ENCODE data around the gene CLSTN3. TPM values are rescaled to one million over a fixed set of nuclear protein-coding genes. Genes with fewer than 3 reads are reported as not detected.
A peak's percentile ranks its signal among the peaks of the same experiment; 100 is the strongest.

The CLSTN3 gene
- total and polyA plus RNA-seq, 2 of the 13 experiments (the other 11 are each of a cell fraction or from before 2014, with no cell fraction given): 26.2 to 94.1 TPM

- no peak for TF ChIP-seq ZBTB4 (CRISPR knock-in tag; IDR thresholded peaks at IDR 0.05; ENCODE audit: borderline replicate concordance)
Observed at GRCh38 chr12:7116916-7117315, 13.3 kb upstream of the CLSTN3 start (continued).

- Histone ChIP-seq H3K9ac (ENCODE audit: insufficient read depth, low read depth, low read length) (no peak overlapping the region), H2AFZ (ENCODE audit: low read length) (no peak overlapping the region), H3K4me1 (ENCODE audit: insufficient read depth, low read length) (peaks cover 30% of the 10 kb centered on the region), H3K79me2 (ENCODE audit: insufficient read depth, low read length) (no peaks in the 10 kb centered on the region), H3K4me2 (ENCODE audit: low read depth, low read length) (no peak overlapping the region), H3K36me3 (replicated peaks in 1 of 2; ENCODE audit: control insufficient read depth in 1 of 2, insufficient read depth in 2 of 2, low read length in 2 of 2) (peaks cover 5 to 8% of the 10 kb centered on the region in 2 experiments; a peak in 3 of 5 replicates), H3K9me3 (ENCODE audit: low read length) (no peaks in the 10 kb centered on the region), H4K20me1 (ENCODE audit: insufficient read depth, low read length) (no peaks in the 10 kb centered on the region), H3K4me3 (replicated peaks in 1 of 3; ENCODE audit: insufficient read depth in 1 of 3, low read depth in 2 of 3, low read length in 3 of 3) (no peak overlapping the region), H3K27me3 (ENCODE audit: control insufficient read depth in 1 of 2, insufficient read depth in 2 of 2, low read length in 2 of 2) (no peaks in the 10 kb centered on the region), H3K27ac (ENCODE audit: extremely low read length, insufficient read depth, low read length) (no peak overlapping the region)
- WGBS (ENCODE audit: low lambda C conversion rate): 51% methylated on average over 3 of the region's 3 CpGs
- FAIRE-seq (no peak), ATAC-seq (no peak), DNase-seq (ENCODE audit: low spot score) (no peak)
- in situ Hi-C loops (cut with HindIII; ENCODE audit: extremely low pct_ligation_motif_present, low pct_unique_long_range_greater_than_20kb) (loop anchor here (10.0 kb wide), 2 partner anchors 53 to 173 kb away; partner anchors contain the start of genes C12orf57, C1S and RNU7-1), intact Hi-C loops (cut with micrococcal nuclease; ENCODE audit: unreplicated experiment) (no loop called here)
- CTCF ChIA-PET (ENCODE audit: low intra/inter-chr PET ratio, low total read pairs): no interaction called here
- no TSS peak for BruUV-seq (replicated peaks)
- TF ChIP-seq HOXA3 (CRISPR knock-in tag; IDR thresholded peaks at IDR 0.05) (0 out of 2 replicates have a peak, but pooled peaks have one; percentile 9), RFX1 (IDR thresholded peaks at IDR 0.05) (no peak), HNF4A (CRISPR knock-in tag; IDR thresholded peaks at IDR 0.05) (peak; percentile 42)
- POLR2A ChIA-PET: interaction anchor here (0.9 to 1.6 kb wide), 2 partner anchors 9 to 14 kb away, joined by 3 read pairs; partner anchors contain the start of gene C1RL
Observed at GRCh38 chr12:7117670-7118069, 12.5 kb upstream of the CLSTN3 start.

Data from HepG2 (cell line).